Measurements from ENCODE around the gene NKX6-2. TPM values are rescaled to one million over a fixed set of nuclear protein-coding genes. Genes with fewer than 3 reads are reported as not detected.

Gene NKX6-2
- total RNA-seq, 1 donor from 2014 or later, result not detected

- no peak for DNase-seq (ENCODE audit: low spot score)
These were observed 27.1 kb upstream of the NKX6-2 start for GRCh38 chr10:132813001-132813401.

GRCh38 chr10:132812520-132812919 is 26.6 kb upstream of the NKX6-2 start:
- no peak for DNase-seq (ENCODE audit: low spot score)

GRCh38 chr10:132811891-132812481 is 26.0 kb upstream of the NKX6-2 start:
- DNase-seq (ENCODE audit: low spot score), result no peak

- DNase-seq (ENCODE audit: low spot score), result no peak
These were observed 25.1 kb upstream of the NKX6-2 start for GRCh38 chr10:132810807-132811700.

- no peak for DNase-seq (ENCODE audit: low spot score)
These were observed 24.3 kb upstream of the NKX6-2 start for GRCh38 chr10:132810141-132810806.

- no peak for DNase-seq (ENCODE audit: low spot score)
These were observed 23.5 kb upstream of the NKX6-2 start for GRCh38 chr10:132809232-132810140.

- DNase-seq (ENCODE audit: low spot score), result no peak
These were observed 22.7 kb upstream of the NKX6-2 start for GRCh38 chr10:132808383-132809231.

GRCh38 chr10:132807621-132808049 is 21.7 kb upstream of the NKX6-2 start:
- DNase-seq (ENCODE audit: low spot score), result no peak

GRCh38 chr10:132806561-132807003 is 20.6 kb upstream of the NKX6-2 start:
- DNase-seq (ENCODE audit: low spot score), result no peak

GRCh38 chr10:132806110-132806509 is 20.2 kb upstream of the NKX6-2 start:
- no peak for DNase-seq (ENCODE audit: low spot score)

GRCh38 chr10:132805599-132805998 is 19.7 kb upstream of the NKX6-2 start:
- DNase-seq (ENCODE audit: low spot score), result no peak

- no peak for DNase-seq (ENCODE audit: low spot score)
These were observed 19.0 kb upstream of the NKX6-2 start for GRCh38 chr10:132804785-132805426.

- DNase-seq (ENCODE audit: low spot score), result no peak
These were observed 18.3 kb upstream of the NKX6-2 start for GRCh38 chr10:132804287-132804686.

GRCh38 chr10:132803416-132804210 is 17.7 kb upstream of the NKX6-2 start:
- DNase-seq (ENCODE audit: low spot score), result no peak

- DNase-seq (ENCODE audit: low spot score), result no peak
These were observed 16.9 kb upstream of the NKX6-2 start for GRCh38 chr10:132802694-132803320.

- no peak for DNase-seq (ENCODE audit: low spot score)
These were observed 16.1 kb upstream of the NKX6-2 start for GRCh38 chr10:132802048-132802447.

- no peak for DNase-seq (ENCODE audit: low spot score)
These were observed 13.9 kb upstream of the NKX6-2 start for GRCh38 chr10:132799865-132800264.

GRCh38 chr10:132798876-132799275 is 12.9 kb upstream of the NKX6-2 start:
- no peak for DNase-seq (ENCODE audit: low spot score)

GRCh38 chr10:132798403-132798802 is 12.5 kb upstream of the NKX6-2 start:
- no peak for DNase-seq (ENCODE audit: low spot score)
